Frontal cortex (tissue), 4 donors: ENCODE data around the gene ZNF74. TPM values are rescaled to one million over a fixed set of nuclear protein-coding genes. Genes with fewer than 3 reads are reported as not detected.
"Not testable (repeated sequence)": the region's sequence is repeated elsewhere in the genome, so short reads cannot be mapped to it uniquely, and the experiment has no call there.

Experiments used
- DNase-seq, 2 donors: peaks; one replicate each; pipeline ENCODE4 v3.0.0; 2012; ENCODE audit warnings: low spot score in 2 of 2
- FAIRE-seq: peaks from 2 replicates; lab custom pipeline; 2012; peaks lifted over from hg19 to GRCh38; lab: Jason Lieb, UNC
- total RNA-seq: library from RNA; depleted of rRNA; stranded (reverse); fragments of >200 nt; gene quantifications from one replicate; pipeline ENCODE4 v1.2.3, GENCODE V29; 2014
- donor health status: control.
- donor health status: control.
- donor health status: control.

ZNF74 gene
- 39.9 TPM for total RNA-seq

GRCh38 chr22:20393705-20394476 is at the start of gene ZNF74:
ZNF74 (plus strand) TSS chr22:20394151; CDS start chr22:20394629, 478 bp downstream.
- FAIRE-seq (no peak), DNase-seq (peak; percentile 86 to 87)

GRCh38 chr22:20346553-20346952 is 47.4 kb upstream of the ZNF74 start:
- FAIRE-seq, DNase-seq: not testable (repeated sequence)

- not testable (repeated sequence) for FAIRE-seq
These were observed 41.4 kb upstream of the ZNF74 start for GRCh38 chr22:20352536-20352935.

GRCh38 chr22:20354238-20354975 is 39.5 kb upstream of the ZNF74 start:
- DNase-seq = no peak
- FAIRE-seq = no peak

More at GRCh38 chr22:20352536-20352935, 41.4 kb upstream of the ZNF74 start:
- DNase-seq = not testable (repeated sequence)

- FAIRE-seq, DNase-seq: not testable (repeated sequence)
These were observed 37.9 kb upstream of the ZNF74 start for GRCh38 chr22:20355939-20356636.

- not testable (repeated sequence) for FAIRE-seq, DNase-seq
These were observed 37.0 kb upstream of the ZNF74 start for GRCh38 chr22:20356906-20357305.

GRCh38 chr22:20357967-20358366 is 36.0 kb upstream of the ZNF74 start:
- FAIRE-seq, DNase-seq: not testable (repeated sequence)

- not testable (repeated sequence) for DNase-seq, FAIRE-seq
These were observed 35.3 kb upstream of the ZNF74 start for GRCh38 chr22:20358503-20359239.

GRCh38 chr22:20360261-20360660 is 33.7 kb upstream of the ZNF74 start:
- FAIRE-seq, DNase-seq: not testable (repeated sequence)

- not testable (repeated sequence) for DNase-seq, FAIRE-seq
These were observed 32.8 kb upstream of the ZNF74 start for GRCh38 chr22:20360866-20361751.

GRCh38 chr22:20361752-20362229 is 32.2 kb upstream of the ZNF74 start:
- not testable (repeated sequence) for DNase-seq, FAIRE-seq

- not testable (repeated sequence) for FAIRE-seq
These were observed 31.5 kb upstream of the ZNF74 start for GRCh38 chr22:20362403-20362802.

GRCh38 chr22:20364335-20365260 is 29.4 kb upstream of the ZNF74 start:
- FAIRE-seq, DNase-seq: not testable (repeated sequence)

More at GRCh38 chr22:20362403-20362802, 31.5 kb upstream of the ZNF74 start:
- DNase-seq = not testable (repeated sequence)

GRCh38 chr22:20366841-20367240 is 27.1 kb upstream of the ZNF74 start:
- DNase-seq, FAIRE-seq: not testable (repeated sequence)

GRCh38 chr22:20368875-20369274 is 25.1 kb upstream of the ZNF74 start:
- DNase-seq, FAIRE-seq: not testable (repeated sequence)

GRCh38 chr22:20371687-20372086 is 22.3 kb upstream of the ZNF74 start:
- not testable (repeated sequence) for FAIRE-seq, DNase-seq

- FAIRE-seq, DNase-seq: not testable (repeated sequence)
These were observed 21.5 kb upstream of the ZNF74 start for GRCh38 chr22:20372406-20372854.
